ENCODE results near the gene TLCD5.

Gene TLCD5

DNA sequence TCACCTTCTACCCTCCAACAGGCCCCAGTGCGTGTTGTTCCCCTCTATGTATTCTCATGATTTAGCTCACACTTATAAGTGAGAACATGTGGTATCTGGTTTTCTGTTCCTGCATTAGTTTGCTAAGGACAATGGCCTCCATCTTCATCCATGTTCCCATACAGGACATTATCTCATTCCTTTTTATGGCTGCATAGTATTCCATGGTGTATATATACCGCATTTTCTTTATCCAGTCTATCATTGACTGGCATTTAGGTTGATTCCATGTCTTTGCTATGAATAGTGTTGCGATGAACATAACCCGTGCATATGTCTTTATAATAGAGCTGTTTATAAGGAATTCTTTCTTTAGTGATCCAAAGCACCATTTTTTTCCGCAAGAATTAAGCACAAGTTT is 28.5 kb upstream of the TLCD5 start:
- TF ChIP-seq, protein P1, sequence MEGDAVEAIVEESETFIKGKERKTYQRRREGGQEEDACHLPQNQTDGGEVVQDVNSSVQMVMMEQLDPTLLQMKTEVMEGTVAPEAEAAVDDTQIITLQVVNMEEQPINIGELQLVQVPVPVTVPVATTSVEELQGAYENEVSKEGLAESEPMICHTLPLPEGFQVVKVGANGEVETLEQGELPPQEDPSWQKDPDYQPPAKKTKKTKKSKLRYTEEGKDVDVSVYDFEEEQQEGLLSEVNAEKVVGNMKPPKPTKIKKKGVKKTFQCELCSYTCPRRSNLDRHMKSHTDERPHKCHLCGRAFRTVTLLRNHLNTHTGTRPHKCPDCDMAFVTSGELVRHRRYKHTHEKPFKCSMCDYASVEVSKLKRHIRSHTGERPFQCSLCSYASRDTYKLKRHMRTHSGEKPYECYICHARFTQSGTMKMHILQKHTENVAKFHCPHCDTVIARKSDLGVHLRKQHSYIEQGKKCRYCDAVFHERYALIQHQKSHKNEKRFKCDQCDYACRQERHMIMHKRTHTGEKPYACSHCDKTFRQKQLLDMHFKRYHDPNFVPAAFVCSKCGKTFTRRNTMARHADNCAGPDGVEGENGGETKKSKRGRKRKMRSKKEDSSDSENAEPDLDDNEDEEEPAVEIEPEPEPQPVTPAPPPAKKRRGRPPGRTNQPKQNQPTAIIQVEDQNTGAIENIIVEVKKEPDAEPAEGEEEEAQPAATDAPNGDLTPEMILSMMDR (IDR thresholded peaks at IDR 0.05; ENCODE audit: insufficient read depth, low read depth, low read length, missing control alignments) = no peak

DNA sequence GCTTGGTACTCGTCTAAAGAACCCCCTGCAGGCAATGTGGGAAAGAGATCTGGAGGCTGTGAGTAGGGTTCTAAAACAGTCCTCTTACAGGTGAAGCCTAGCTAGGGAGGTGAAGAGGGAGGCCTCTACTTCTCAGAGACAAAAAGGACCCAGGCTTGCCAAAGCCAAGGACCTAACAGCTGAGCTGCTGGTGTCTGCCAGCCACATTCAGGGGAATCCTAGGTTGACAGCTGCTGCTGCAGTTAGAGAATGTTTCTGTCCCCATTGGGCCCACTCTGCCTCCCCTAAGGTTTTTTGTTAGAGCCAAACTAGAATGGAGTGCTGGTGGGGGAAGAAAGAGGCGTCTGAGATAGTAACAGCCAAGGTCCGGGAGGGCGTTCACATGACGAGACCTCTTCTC is 26.6 kb upstream of the TLCD5 start:
- H3K4me3 ChIP-seq (ENCODE audit: low read depth, low read length) = no peak overlapping the region
- DNase-seq (ENCODE audit: low read depth) = no peak
- TF ChIP-seq, protein P1 (IDR thresholded peaks at IDR 0.05; ENCODE audit: insufficient read depth, low read depth, low read length, missing control alignments) = no peak

More for the DNA sequence above, 28.5 kb upstream of the TLCD5 start:
- H3K4me3 ChIP-seq (ENCODE audit: low read depth, low read length) = no peak overlapping the region
- no peak for DNase-seq (ENCODE audit: low read depth)

DNA sequence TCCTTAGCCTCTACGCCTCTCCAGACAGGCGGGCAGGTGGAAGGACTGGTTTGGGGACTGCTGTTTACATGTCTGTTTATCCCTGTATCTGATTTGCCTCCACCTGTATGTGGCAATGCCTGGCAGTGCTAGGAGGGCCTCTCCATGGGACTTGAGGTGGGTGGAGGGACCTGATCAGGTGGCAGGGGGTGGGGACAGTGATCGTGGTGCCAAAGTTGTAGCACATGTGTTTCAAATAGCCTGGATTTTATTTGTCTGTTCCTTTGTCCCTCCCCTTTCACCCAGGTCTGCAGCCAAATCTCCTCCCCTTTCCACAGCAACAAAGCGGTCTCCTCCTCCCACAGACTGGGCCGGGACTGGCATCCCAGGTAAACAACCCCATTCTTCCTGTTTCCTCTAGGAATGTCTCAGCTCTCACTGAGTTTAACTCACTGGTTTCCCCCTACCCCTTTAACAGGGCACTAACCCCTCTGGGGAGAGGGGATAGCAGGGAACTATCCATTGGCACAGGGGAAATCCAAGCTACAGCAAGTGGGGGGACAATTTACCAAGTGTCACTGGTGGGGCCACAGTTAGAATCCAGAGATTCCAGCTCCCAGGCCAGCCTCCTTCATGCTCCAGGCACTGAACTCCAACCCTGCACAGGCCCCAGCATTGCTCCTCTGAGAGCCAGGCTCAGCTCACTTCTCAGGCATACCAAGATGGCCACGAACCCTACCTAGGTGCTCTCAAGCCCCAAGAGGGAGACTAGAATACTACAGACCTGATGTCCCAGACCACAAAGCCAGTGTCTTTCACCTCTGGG is 22.9 kb upstream of the TLCD5 start:
- DNase-seq (ENCODE audit: low read depth) = no peak
- no peak overlapping the region for H3K4me3 ChIP-seq (ENCODE audit: low read depth, low read length)

DNA sequence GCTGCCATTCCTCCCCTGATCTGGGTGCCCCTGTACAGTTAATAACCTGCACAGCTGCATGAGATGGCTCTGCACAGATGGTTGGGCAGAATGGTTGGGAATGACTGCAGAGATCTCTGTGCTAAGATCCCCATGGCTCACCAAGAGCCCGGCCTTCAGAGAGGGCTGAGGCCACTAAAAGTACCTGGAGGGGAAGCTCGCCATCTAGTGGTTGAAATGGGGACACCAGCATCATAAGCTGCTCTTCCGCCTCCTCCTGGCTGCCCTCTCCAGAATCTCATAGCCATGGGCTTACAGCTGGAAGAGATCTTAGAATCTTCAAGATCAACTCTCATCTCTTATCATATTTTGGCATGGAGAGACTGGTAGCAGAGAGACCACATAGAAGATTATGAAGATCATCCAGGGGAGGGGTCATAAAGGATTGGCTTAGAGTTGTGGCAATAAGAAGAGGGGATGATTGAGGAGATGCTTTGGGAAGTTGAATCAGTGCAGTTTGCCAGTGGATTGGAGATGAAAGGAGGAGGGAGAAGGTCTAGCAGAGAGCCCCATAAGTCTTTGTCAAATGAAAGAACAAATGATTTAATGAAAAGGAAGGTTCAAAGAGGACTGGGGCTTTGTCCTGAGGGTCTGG is 22.0 kb upstream of the TLCD5 start:
- H3K4me3 ChIP-seq (ENCODE audit: low read depth, low read length) = no peak overlapping the region
- TF ChIP-seq, protein P1 (IDR thresholded peaks at IDR 0.05; ENCODE audit: insufficient read depth, low read depth, low read length, missing control alignments) = peak; percentile 96
- peak; percentile 85 for DNase-seq (ENCODE audit: low read depth)

More for the DNA sequence above, 22.9 kb upstream of the TLCD5 start:
- TF ChIP-seq, protein P1 (IDR thresholded peaks at IDR 0.05; ENCODE audit: insufficient read depth, low read depth, low read length, missing control alignments) = no peak

DNA sequence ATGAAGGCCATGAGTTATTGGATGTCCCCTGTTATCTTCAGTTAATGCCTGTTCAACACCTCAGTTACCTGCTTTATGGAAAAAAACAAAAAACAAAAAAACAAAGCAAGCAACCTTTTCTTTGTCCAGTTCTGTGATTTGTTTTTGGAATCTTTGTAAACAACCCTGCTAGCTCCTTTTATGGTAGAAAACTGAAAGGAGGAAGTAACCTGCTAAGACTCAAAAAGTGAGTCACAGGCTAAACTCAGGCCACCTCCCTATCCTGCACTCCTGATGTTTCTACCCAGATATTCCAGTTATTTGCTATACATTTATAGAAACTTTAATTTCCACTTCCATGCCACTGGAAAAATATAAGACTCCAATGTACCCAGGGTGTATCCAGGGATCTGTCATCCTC is 20.6 kb upstream of the TLCD5 start:
- TF ChIP-seq, protein P1 (IDR thresholded peaks at IDR 0.05; ENCODE audit: insufficient read depth, low read depth, low read length, missing control alignments) = no peak
- DNase-seq (ENCODE audit: low read depth) = peak; percentile 9
- no peak overlapping the region for H3K4me3 ChIP-seq (ENCODE audit: low read depth, low read length)

DNA sequence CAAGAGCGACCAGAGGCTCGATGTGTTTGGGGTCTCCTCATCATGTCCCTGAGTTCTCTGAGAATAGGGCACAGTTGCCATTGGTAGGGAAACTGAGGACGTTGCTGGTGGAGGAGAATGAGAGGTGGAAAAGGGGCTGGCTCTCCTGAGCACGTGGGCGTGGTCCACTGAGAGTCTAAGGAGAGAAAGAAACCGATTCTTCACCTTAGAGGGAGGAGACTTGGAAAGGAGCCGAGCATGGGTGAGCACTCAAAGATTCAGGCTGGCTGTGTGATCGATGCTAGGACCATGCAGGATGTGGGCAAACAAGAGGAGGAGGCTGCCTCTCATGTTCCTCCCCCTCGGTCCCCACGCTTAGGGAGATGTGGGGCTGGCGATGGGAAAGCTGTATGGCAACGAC is 19.8 kb upstream of the TLCD5 start:
- TF ChIP-seq, protein P1 (IDR thresholded peaks at IDR 0.05; ENCODE audit: insufficient read depth, low read depth, low read length, missing control alignments) = no peak
- peak; percentile 24 for DNase-seq (ENCODE audit: low read depth)

More for the DNA sequence above, 19.8 kb upstream of the TLCD5 start:
- H3K4me3 ChIP-seq (ENCODE audit: low read depth, low read length) = no peak overlapping the region
